SJSA1 (cell line): ENCODE results near the gene LOXHD1. TPM values are rescaled to one million over a fixed set of nuclear protein-coding genes. Genes with fewer than 3 reads are reported as not detected.

Experiments
- DNase-seq, 2 experiments: peaks; one replicate each; pipeline ENCODE4 v3.0.0-alpha.2; 2015 to 2020; ENCODE audit warnings: low spot score in 2 of 2, low read depth in 1 of 2
- H3K27ac ChIP-seq: fragments of 250-450 bp; sonication (Bioruptor Pico); 2 replicates; pipeline ENCODE4 v1.5.1; 2020; ENCODE audit warnings: mild to moderate bottlenecking, moderate library complexity
- H3K27me3 ChIP-seq: fragments of 250-450 bp; sonication (Bioruptor Pico); replicated peaks from 2 replicates; pipeline ENCODE4 v1.5.1; 2020; ENCODE audit warnings: mild to moderate bottlenecking, moderate library complexity
- H3K36me3 ChIP-seq: fragments of 250-450 bp; sonication (Bioruptor Pico); 2 replicates; pipeline ENCODE4 v1.5.1; 2020; ENCODE audit warnings: mild to moderate bottlenecking
- H3K4me1 ChIP-seq: fragments of 250-450 bp; sonication (Bioruptor Pico); replicated peaks from 2 replicates; pipeline ENCODE4 v1.6.1; 2021; ENCODE audit warnings: mild to moderate bottlenecking
- H3K4me3 ChIP-seq: fragments of 250-450 bp; sonication (Bioruptor Pico); 2 replicates; pipeline ENCODE4 v1.5.1; 2020; ENCODE audit warnings: mild to moderate bottlenecking
- H3K9me3 ChIP-seq: fragments of 250-450 bp; sonication (Bioruptor Pico); replicated peaks from 2 replicates; pipeline ENCODE4 v1.5.1; 2020; ENCODE audit warnings: mild to moderate bottlenecking
- total RNA-seq: library from RNA; depleted of rRNA; stranded (reverse); fragments of >200 nt; shearing (Covaris generic); gene quantifications from 2 replicates; pipeline ENCODE4 v1.2.3, GENCODE V29; 2014

The LOXHD1 gene
- total RNA-seq, 1 experiment from 2014 or later = not detected

DNA sequence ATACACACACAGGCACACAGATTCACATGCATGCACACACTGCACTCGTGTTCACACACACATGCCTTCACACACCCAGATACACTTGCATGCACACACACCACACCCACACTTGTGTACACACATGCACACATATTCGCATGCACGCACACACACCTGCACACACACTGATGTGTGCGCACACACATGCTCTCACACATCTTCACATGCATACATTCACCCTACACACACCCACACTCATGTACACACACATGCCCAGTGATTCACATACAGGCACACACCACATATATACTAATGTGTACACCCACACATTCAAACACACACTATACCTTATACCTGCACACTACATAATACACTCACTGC, 181.6 kb downstream of the LOXHD1 start:
- Histone ChIP-seq H3K27me3 (no peaks in the 10 kb centered on the region), H3K4me1 (no peaks in the 10 kb centered on the region), H3K27ac (no peak overlapping the region), H3K4me3 (no peak overlapping the region), H3K9me3 (no peaks in the 10 kb centered on the region), H3K36me3 (no peaks in the 10 kb centered on the region)
- no peak for DNase-seq

DNA sequence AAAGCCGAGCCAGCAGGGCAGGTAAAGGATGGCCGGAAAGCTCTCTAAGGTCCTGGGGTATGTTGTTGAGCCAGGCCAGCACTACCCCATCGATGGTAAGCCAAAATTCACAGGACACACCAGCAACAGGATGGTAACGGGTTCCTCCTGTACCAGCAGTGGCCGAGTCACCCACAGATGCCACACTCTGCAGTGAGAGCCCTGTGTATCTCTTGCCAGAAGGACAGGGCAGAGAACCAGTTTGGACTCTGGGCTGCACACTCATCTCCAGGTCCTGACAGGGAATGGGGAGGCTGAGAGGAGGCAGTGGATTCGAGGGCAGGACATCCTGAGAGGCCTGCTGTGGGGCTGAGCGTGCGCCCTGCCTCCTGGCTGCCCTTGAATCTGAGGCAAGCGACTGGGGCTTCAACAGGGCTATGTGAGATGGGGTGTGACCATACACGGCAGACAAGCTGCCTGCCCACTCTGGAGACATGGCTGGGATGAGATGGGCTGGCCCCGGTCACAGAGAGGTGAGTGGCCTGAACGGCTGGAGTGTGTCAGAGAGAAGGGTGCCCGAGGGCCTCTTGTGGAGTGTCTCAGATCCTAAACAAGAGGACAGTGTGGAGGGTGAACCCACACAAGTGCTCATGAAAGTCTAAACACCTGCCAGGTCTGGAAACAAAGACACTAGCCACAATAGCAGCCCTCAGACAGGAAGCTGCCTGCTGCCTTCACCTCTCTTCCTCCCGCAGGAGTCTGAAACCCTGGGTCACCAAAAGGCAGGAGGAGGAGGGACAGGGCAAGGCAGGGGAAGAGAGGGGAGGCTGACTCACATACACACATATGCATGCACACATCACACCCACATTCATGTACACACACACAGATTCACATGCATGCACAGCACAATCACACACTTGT, 182.3 kb downstream of the LOXHD1 start:
- no peaks in the 10 kb centered on the region for H3K36me3 ChIP-seq
- H3K9me3 ChIP-seq = no peaks in the 10 kb centered on the region
- H3K27ac ChIP-seq = no peak overlapping the region
- no peaks in the 10 kb centered on the region for H3K4me1 ChIP-seq
- H3K27me3 ChIP-seq = no peaks in the 10 kb centered on the region
- H3K4me3 ChIP-seq = no peak overlapping the region
- DNase-seq = no peak

GRCh38 chr18:46471809-46472498, 185.1 kb downstream of the LOXHD1 start:
- no peaks in the 10 kb centered on the region for H3K27me3 ChIP-seq
- no peaks in the 10 kb centered on the region for H3K9me3 ChIP-seq
- no peak overlapping the region for H3K4me3 ChIP-seq
- H3K36me3 ChIP-seq = no peaks in the 10 kb centered on the region
- no peaks in the 10 kb centered on the region for H3K4me1 ChIP-seq
- no peak overlapping the region for H3K27ac ChIP-seq
- no peak for DNase-seq

DNA sequence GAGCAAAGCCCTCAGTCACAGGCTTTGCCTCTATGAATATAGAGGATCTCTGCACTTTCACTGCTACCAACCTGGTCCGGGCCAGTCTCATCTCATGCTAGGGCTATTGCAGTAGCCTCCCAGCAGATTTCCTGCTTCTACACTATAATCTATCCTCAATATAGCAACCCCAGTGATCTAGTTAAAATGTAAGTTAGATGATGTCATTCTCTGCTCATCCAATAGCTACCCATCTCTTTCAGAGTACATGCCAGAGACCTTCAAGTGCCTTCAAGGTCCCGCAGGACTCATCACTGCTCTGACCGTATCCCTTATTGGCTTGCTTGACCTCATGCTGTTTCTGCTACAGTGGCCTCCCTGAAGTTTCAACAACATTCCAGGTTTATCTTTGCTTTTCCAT, 186.3 kb downstream of the LOXHD1 start:
- H3K9me3 ChIP-seq = no peaks in the 10 kb centered on the region
- peaks cover 9% of the 10 kb centered on the region for H3K4me1 ChIP-seq
- no peak for DNase-seq
- no peaks in the 10 kb centered on the region for H3K36me3 ChIP-seq
- no peak overlapping the region for H3K4me3 ChIP-seq
- no peak overlapping the region for H3K27ac ChIP-seq
- H3K27me3 ChIP-seq = no peaks in the 10 kb centered on the region

DNA sequence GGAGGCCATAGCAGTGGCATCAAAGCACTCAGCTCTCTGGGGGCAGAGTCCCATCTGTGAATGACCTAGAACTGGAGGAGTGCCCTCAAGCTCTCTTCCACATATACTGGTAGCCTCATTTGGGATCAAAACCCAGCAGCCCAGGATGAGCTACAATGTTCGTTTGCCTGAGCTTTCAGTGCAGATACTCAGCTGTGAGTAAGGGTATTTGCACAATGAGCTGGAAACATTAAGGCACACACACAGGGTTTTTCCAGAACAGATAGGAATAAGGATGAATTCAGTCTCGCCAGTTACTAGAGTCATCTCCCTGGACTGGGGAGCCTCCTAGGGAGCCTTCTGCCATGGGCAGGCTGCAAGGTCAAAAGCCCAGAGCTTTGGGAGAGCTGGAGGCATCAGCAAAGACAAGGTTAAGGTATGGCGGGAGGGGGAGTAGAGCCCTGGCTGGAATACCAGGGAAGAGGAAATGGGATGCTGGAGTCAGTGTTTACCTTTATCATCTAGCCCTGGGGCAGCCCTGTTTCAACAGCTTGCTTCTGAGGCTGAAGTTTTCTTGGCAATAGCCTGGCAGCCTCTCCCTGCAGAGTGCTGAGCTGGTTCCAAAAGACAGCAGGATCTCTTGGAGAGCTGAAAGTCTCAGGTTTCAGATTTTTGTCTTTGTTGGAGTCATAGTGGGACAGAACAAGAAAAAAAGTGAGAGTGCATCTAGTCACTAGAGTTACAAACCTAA, 187.7 kb downstream of the LOXHD1 start:
- Histone ChIP-seq H3K4me1 (peaks cover 13% of the 10 kb centered on the region), H3K9me3 (no peaks in the 10 kb centered on the region), H3K27me3 (no peaks in the 10 kb centered on the region), H3K27ac (no peak overlapping the region), H3K4me3 (no peak overlapping the region), H3K36me3 (no peaks in the 10 kb centered on the region)
- DNase-seq = no peak

DNA sequence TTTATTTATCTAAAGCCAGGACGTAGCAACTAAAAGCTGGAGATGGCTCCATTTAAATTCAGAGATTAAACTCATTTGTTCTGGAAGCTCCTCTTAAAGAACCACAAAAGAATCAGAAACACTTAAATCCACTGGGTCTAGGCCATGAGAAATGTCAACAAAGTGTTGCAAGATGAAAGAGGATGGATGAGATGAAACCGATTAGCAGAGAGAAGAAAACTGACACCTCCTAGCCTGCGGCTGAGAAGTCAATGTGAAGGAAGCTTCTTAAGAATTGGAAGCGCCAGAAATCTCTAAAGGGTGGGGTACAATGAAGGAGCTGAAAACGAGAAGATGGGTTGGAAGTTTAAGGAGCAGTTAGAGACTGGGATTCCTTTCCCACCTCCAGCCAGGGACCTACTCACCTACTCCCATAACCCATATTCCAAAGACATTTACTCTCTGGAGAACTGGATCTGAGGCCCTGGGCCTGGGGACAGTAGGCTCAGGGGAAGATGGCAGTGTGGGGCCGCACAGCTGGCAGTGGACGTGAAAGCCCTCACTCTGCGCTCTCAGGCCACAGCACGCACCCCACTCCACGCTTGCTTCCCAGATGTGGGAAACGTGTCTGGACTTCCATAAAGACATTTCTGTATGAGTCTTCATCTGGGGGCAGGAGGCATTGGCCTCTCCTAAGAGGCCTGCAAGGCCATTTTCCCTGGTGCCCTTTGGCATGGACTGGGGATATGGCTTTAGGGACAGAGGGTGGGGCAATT, 188.4 kb downstream of the LOXHD1 start:
- Histone ChIP-seq H3K4me3 (no peak overlapping the region), H3K4me1 (peaks cover 13% of the 10 kb centered on the region), H3K27ac (no peak overlapping the region), H3K36me3 (no peaks in the 10 kb centered on the region), H3K9me3 (no peaks in the 10 kb centered on the region), H3K27me3 (no peaks in the 10 kb centered on the region)
- no peak for DNase-seq

GRCh38 chr18:46466234-46467160, 190.5 kb downstream of the LOXHD1 start:
- Histone ChIP-seq H3K4me3 (no peak overlapping the region), H3K27me3 (no peaks in the 10 kb centered on the region), H3K4me1 (peaks cover 13% of the 10 kb centered on the region), H3K27ac (no peak overlapping the region), H3K36me3 (no peaks in the 10 kb centered on the region), H3K9me3 (no peaks in the 10 kb centered on the region)
- DNase-seq = peak in 1 of 2 experiments; percentile 34

DNA sequence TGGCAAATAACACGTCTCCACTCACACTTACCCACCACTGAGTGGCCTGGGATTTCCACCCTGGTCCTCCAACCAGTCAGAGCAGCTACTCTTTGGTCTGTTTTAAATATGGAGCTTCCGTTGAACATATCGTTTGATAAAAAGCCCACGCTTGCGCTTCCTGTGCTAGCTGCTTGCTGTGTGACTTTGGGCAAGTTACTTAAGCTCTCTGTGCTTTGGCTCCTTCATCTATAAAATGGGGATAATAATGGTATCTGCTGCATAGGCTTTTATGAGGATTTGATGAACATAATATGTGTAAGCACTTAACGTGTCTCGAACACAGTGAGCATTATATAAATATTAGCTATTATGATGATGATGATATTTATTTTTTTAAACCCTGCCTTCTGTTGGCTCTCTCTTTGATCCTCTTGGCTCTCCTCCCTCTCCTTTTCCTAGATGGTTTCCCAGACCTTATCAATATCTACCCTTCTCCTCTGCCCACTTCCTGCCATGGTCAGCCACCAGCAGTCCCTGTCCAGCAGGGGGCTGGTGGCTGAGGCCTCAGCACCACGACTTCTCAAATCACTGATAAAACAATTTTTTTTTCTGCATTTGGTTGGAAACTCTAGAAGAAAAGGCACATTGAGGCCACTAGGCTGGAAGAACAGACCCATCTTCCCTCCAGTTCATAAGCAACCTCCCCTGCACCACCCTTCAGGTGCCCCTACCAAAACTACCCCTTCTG, 191.9 kb downstream of the LOXHD1 start:
- Histone ChIP-seq H3K4me1 (peaks cover 13% of the 10 kb centered on the region), H3K36me3 (no peaks in the 10 kb centered on the region), H3K4me3 (no peak overlapping the region), H3K27ac (no peak overlapping the region), H3K9me3 (no peaks in the 10 kb centered on the region), H3K27me3 (no peaks in the 10 kb centered on the region)
- DNase-seq = no peak

- Histone ChIP-seq H3K27me3 (no peaks in the 10 kb centered on the region), H3K4me3 (no peak overlapping the region), H3K36me3 (no peaks in the 10 kb centered on the region), H3K9me3 (no peaks in the 10 kb centered on the region), H3K27ac (no peak overlapping the region), H3K4me1 (peaks cover 13% of the 10 kb centered on the region)
- no peak for DNase-seq
These were observed 194.5 kb downstream of the LOXHD1 start for GRCh38 chr18:46462523-46462922.

DNA sequence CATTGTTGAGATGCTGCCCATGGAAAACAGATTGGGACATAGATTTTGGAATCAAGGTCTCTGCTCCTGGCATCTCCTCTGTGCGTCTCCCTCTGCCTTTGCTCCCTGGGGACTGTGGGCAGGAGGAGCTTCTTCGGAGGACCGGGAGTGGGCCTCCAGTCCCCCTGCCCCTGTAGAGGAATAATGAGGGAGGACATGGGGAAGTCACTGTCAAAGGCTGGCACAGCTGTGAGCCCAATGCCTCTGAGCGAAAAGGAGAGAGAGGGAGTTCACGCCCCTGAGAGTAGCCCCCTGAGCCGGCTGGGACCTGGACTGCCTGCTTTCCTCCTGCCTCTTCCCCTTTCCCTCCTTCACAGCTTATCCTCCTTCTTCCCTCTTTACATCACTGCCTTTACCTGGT, 195.0 kb downstream of the LOXHD1 start:
- Histone ChIP-seq H3K36me3 (no peaks in the 10 kb centered on the region), H3K4me3 (no peak overlapping the region), H3K4me1 (peaks cover 13% of the 10 kb centered on the region), H3K9me3 (no peaks in the 10 kb centered on the region), H3K27me3 (no peaks in the 10 kb centered on the region), H3K27ac (no peak overlapping the region)
- DNase-seq = no peak

DNA sequence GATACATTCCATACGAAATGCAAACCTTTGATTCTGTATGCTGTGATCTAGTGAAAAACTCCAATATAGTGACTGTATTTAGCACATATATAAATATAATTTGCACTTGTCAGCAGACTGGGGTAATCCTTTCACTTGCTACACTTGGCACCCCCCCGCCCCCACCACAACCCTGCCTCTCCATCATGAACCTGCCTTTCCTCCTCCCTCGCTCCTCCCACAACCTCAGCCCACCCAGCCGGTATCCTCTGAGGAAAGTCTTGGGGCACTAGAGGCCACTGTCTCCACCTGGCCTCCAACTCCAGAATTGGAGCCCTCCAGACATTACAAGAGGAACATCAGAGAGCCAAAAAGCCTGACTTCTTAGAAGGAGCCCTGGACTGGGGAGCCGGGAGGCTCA, 196.3 kb downstream of the LOXHD1 start:
- no peaks in the 10 kb centered on the region for H3K36me3 ChIP-seq
- H3K9me3 ChIP-seq = no peaks in the 10 kb centered on the region
- peaks cover 5% of the 10 kb centered on the region for H3K4me1 ChIP-seq
- no peak overlapping the region for H3K27ac ChIP-seq
- no peak for DNase-seq
- no peaks in the 10 kb centered on the region for H3K27me3 ChIP-seq
- H3K4me3 ChIP-seq = no peak overlapping the region

- Histone ChIP-seq H3K9me3 (no peaks in the 10 kb centered on the region), H3K27ac (no peak overlapping the region), H3K4me1 (no peaks in the 10 kb centered on the region)
These were observed 197.1 kb downstream of the LOXHD1 start for GRCh38 chr18:46459789-46460455.

More at GRCh38 chr18:46459789-46460455, 197.1 kb downstream of the LOXHD1 start:
- no peak for DNase-seq
- Histone ChIP-seq H3K27me3 (no peaks in the 10 kb centered on the region), H3K36me3 (no peaks in the 10 kb centered on the region), H3K4me3 (no peak overlapping the region)
